ENCODE data around the gene TM9SF3.

- TF ChIP-seq POLR2AphosphoS5 (IDR thresholded peaks at IDR 0.05), result no peak
- TF ChIP-seq CTCF (IDR thresholded peaks at IDR 0.05), result no peak
- TF ChIP-seq POLR2A (IDR thresholded peaks at IDR 0.05), result no peak
Observed at GRCh38 chr10:96517284-96517683, 69.5 kb downstream of the TM9SF3 start.

Data from breast epithelium (tissue), 3 donors.